Thyroid gland (tissue), 4 donors: Measurements from ENCODE around the gene B3GNT7. TPM values are rescaled to one million over a fixed set of nuclear protein-coding genes. Genes with fewer than 3 reads are reported as not detected.
"Not testable (repeated sequence)": the region's sequence is repeated elsewhere in the genome, so short reads cannot be mapped to it uniquely, and the experiment has no call there.

Experiments
- DNase-seq, 2 donors: peaks; one replicate each; pipeline ENCODE4 v3.0.0-alpha.2; 2019
- H3K27ac ChIP-seq, 3 donors: fragments of 200-600 bp; sonication (generic); 1 replicate in 2 of 3; 2 replicates in 1 of 3; pipeline ENCODE4 v1.5.1; 2016 to 2019; ENCODE audit warnings: mild to moderate bottlenecking in 1 of 3, moderate library complexity in 1 of 3
- H3K27me3 ChIP-seq: fragments of 200-600 bp; sonication (generic); one replicate; pipeline ENCODE4 v1.5.1; 2019
- H3K36me3 ChIP-seq, 2 donors: fragments of 200-600 bp; sonication (generic); one replicate each; pipeline ENCODE4 v1.5.1; 2016 to 2019
- H3K4me1 ChIP-seq, 2 donors: fragments of 200-600 bp; sonication (generic); one replicate each; pipeline ENCODE4 v1.5.1; 2017 to 2019
- H3K4me3 ChIP-seq, 3 donors: fragments of 200-600 bp; sonication (generic); replicated peaks in 1 of 3; 1 replicate in 2 of 3; 2 replicates in 1 of 3; pipeline ENCODE4 v1.5.1; 2016; ENCODE audit warnings: mild to moderate bottlenecking in 1 of 3
- H3K9me3 ChIP-seq: fragments of 200-600 bp; sonication (generic); one replicate; pipeline ENCODE4 v1.5.1; 2017
- POLR2A ChIP-seq, 2 donors: fragments of 450-650 bp; IDR thresholded peaks; one replicate each; pipeline ENCODE4 v1.6.1; 2017; ENCODE audit warnings: antibody characterized with exemption in 2 of 2, mild to moderate bottlenecking in 2 of 2, moderate library complexity in 1 of 2
- WGBS, 2 donors: methylation state at CpG; one replicate each; pipeline ENCODE4 v1.1.5; 2017; 5-methylcytosine and 5-hydroxymethylcytosine counted together
- intact Hi-C: fragments of 100-400 bp; cut with DNase I; formaldehyde crosslinking; loops from one replicate; pipeline ENCODE4 v1.15.1; 2023
- total RNA-seq, 4 donors: library from RNA; depleted of rRNA; stranded (reverse); fragments of >200 nt; gene quantifications; one replicate each; pipeline ENCODE4 v1.2.3, GENCODE V29; 2016
- TF ChIP-seq, protein P1 (sequence below), 6 experiments: fragments of 200-600 bp in 3 of 6; fragments of 450-650 bp in 3 of 6; sonication (generic) in 3 of 6; IDR thresholded peaks; one replicate each; pipeline ENCODE4 v1.5.1; 2016 to 2019; ENCODE audit warnings: antibody characterized with exemption in 6 of 6, mild to moderate bottlenecking in 2 of 6, inconsistent platforms in 1 of 6, moderate library complexity in 1 of 6

Gene B3GNT7
- total RNA-seq, 4 donors from 2014 or later: 6.5 to 19.2 (median 7.8) TPM

DNA sequence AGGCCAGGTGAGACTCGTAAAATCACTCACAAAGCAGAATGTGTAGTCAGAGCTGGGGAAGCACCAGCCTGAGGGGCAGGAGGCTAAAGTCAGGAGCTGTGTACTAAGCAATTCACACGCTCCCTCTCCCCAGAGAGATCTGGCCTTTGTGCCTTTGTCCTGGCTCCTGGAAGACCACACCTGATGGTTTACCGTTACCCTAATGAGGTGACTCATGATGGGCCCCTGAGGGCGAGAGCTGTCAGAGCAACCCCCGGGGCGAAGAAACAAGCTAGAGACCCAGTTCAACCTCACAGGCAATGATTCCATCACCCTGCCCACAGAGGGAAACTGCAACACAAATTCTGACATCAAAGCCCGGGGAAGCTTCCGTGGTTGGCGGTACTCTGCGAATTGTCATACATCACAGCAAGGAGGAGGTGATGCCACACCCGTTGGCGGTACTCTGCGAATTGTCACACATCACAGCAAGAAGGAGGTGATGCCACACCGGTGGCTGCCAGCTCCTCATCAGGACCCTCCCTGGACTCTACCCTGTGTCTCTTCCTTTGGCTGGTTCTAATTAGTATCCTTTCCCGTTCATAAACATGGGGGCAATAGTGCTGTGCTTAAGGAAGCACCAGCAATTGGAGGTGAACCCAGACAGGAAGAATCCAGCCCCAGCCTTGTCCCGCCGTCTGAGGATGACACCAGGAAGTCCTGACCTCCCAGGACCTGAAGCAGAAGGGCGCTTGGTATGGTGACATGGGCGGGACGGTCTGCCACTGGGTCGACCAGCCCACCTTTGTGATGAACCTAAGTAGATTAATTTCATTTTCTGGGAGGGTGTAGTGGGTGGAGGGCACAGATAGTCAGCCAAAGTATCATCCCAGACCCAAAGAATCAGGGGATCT, 30.5 kb downstream of the B3GNT7 start:
- intact Hi-C loops: no loop called here
- no peak for DNase-seq
- Histone ChIP-seq H3K36me3 (no peaks in the 10 kb centered on the region), H3K9me3 (no peaks in the 10 kb centered on the region), H3K4me3 (no peak overlapping the region), H3K27ac (no peak overlapping the region), H3K4me1 (no peaks in the 10 kb centered on the region), H3K27me3 (no peaks in the 10 kb centered on the region)
- TF ChIP-seq, protein P1, sequence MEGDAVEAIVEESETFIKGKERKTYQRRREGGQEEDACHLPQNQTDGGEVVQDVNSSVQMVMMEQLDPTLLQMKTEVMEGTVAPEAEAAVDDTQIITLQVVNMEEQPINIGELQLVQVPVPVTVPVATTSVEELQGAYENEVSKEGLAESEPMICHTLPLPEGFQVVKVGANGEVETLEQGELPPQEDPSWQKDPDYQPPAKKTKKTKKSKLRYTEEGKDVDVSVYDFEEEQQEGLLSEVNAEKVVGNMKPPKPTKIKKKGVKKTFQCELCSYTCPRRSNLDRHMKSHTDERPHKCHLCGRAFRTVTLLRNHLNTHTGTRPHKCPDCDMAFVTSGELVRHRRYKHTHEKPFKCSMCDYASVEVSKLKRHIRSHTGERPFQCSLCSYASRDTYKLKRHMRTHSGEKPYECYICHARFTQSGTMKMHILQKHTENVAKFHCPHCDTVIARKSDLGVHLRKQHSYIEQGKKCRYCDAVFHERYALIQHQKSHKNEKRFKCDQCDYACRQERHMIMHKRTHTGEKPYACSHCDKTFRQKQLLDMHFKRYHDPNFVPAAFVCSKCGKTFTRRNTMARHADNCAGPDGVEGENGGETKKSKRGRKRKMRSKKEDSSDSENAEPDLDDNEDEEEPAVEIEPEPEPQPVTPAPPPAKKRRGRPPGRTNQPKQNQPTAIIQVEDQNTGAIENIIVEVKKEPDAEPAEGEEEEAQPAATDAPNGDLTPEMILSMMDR (IDR thresholded peaks at IDR 0.05): no peak
- TF ChIP-seq POLR2A (IDR thresholded peaks at IDR 0.05): no peak
- 80 to 82% methylated on average over 20 to 21 of the region's 21 CpGs for WGBS, 2 donors

DNA sequence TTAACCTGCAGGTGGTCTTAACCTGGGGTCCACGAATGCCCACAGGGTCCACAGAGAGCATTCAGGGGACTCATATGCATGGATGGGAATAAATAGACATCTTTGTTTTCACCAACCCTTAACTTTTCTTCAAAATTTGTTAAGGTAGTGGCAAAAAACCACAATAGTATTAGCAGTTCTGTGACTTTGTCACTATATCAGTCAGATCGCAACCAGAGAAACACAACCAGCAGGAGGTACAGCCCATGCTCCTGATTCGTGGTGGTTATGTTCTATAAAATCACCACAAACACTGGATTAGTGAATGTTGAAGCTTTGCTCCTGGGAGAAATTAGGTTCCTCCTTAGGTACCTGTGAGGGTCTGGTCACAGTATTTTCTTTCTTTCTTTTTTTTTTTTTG, 31.6 kb downstream of the B3GNT7 start:
- Histone ChIP-seq H3K27me3 (no peaks in the 10 kb centered on the region), H3K36me3 (no peaks in the 10 kb centered on the region), H3K4me3 (no peak overlapping the region), H3K4me1 (no peaks in the 10 kb centered on the region), H3K9me3 (no peaks in the 10 kb centered on the region), H3K27ac (no peak overlapping the region)
- 83 to 94% methylated on average over 3 of the region's 3 CpGs for WGBS, 2 donors
- intact Hi-C loops: no loop called here
- TF ChIP-seq, protein P1 (IDR thresholded peaks at IDR 0.05): no peak
- TF ChIP-seq POLR2A (IDR thresholded peaks at IDR 0.05): no peak
- DNase-seq: no peak

DNA sequence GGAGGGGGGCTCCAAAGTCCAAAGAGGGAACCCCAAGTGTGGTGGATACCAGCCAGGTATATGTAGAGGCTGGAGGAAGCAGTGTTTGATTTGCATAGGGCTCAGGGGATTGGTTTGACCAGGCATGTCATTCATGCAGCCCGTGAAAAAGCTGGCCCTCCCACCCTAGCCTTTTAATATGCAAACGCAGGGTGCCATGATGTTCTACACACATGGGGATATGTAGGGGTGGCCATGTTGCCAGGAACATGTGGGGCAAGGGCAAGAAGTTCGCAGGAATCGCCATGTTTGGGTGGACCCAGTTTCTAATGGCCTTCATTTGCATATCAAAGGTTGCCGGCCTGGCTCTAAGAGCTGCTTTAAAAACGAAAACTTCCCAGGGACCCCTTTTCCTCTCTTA, 33.6 kb downstream of the B3GNT7 start:
- H3K27me3 ChIP-seq: no peaks in the 10 kb centered on the region
- no peaks in the 10 kb centered on the region for H3K4me1 ChIP-seq
- no peak for DNase-seq
- no peaks in the 10 kb centered on the region for H3K9me3 ChIP-seq
- no peak overlapping the region for H3K4me3 ChIP-seq
- 64 to 78% methylated on average over 6 of the region's 6 CpGs for WGBS, 2 donors
- intact Hi-C loops: no loop called here
- no peak overlapping the region for H3K27ac ChIP-seq
- H3K36me3 ChIP-seq: no peaks in the 10 kb centered on the region
- no peak for TF ChIP-seq POLR2A (IDR thresholded peaks at IDR 0.05)
- TF ChIP-seq, protein P1 (IDR thresholded peaks at IDR 0.05): no peak

DNA sequence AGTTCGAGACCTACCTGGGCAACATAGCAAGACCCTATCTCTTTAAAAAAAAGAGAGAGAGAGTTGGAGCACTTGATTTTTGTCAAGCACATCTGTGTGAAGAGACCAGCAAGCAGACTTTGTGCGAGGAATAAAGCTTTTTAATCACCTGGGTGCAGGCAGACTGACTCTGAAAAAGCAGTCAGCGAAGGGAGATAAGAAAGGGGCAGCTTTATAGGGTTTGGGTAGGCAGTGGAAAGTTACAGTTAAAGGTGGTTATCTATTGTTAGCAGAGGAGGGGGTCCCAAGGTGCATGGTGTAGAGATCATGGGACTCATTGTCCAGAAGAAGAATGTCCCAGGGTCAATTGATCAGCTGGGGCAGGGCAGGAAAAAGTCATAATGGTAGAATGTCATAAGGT, 34.4 kb downstream of the B3GNT7 start:
- H3K4me3 ChIP-seq: no peak overlapping the region
- DNase-seq: no peak
- H3K9me3 ChIP-seq: no peaks in the 10 kb centered on the region
- TF ChIP-seq, protein P1 (IDR thresholded peaks at IDR 0.05): no peak
- no peak for TF ChIP-seq POLR2A (IDR thresholded peaks at IDR 0.05)
- intact Hi-C loops: no loop called here
- H3K27me3 ChIP-seq: no peaks in the 10 kb centered on the region
- H3K36me3 ChIP-seq: no peaks in the 10 kb centered on the region
- H3K4me1 ChIP-seq: no peaks in the 10 kb centered on the region
- no peak overlapping the region for H3K27ac ChIP-seq
- WGBS, 2 donors: 82 to 86% methylated on average over 3 of the region's 3 CpGs

DNA sequence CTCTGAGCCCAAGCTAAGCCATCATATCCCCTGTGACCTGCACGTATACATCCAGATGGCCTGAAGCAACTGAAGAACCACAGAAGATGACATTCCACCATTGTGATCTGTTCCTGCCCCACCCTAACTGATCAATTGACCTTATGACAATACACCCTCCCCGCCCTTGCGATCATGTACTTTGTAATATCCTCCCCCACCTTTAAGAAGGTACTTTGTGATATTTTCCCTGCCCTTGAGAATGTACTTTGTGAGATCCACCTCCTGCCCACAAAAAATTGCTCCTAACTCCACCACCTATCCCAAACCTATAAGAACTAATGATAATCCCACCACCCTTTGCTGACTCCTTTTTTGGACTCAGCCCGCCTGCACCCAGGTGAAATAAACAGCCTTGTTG, 34.9 kb downstream of the B3GNT7 start:
- H3K36me3 ChIP-seq, H3K4me3 ChIP-seq, H3K9me3 ChIP-seq, H3K27me3 ChIP-seq, H3K27ac ChIP-seq, intact Hi-C loops, DNase-seq, H3K4me1 ChIP-seq: not testable (repeated sequence)
- WGBS, 2 donors: 92 to 94% methylated on average over 4 of the region's 4 CpGs
